ENCODE data around the gene TAOK2.

DNA sequence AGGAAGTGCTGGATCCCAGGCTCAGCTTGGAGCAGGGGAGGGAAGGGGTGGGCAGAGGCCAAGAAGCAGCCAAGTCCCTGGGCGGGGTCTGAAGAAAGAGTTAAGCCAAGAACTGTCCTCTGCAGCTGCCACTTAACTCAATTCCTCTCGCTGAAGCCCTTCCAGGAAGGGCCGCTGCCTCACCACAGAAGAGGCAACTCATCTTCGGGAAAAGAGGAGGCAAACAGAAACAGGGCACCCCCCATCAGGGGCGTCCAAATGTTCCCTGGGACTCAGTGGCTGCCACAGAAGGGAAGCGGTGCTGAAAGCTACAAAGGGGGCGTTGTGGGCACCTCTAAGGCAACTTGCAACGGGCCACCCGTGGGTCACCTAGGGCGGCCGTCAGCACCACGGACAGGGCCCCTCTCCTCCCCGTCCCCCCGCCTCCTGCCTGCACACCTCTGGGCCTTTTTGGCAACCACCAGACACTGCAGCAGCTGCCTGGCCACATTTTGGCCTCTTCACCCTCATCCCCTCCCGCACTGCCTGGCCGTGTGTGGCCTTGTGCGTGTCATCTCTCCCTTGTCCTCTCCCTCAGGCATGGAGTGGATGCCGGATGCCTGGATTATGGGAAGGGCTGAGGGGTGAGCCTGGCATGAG, 54.9 kb downstream of the TAOK2 start:
- TF ChIP-seq, protein P1, sequence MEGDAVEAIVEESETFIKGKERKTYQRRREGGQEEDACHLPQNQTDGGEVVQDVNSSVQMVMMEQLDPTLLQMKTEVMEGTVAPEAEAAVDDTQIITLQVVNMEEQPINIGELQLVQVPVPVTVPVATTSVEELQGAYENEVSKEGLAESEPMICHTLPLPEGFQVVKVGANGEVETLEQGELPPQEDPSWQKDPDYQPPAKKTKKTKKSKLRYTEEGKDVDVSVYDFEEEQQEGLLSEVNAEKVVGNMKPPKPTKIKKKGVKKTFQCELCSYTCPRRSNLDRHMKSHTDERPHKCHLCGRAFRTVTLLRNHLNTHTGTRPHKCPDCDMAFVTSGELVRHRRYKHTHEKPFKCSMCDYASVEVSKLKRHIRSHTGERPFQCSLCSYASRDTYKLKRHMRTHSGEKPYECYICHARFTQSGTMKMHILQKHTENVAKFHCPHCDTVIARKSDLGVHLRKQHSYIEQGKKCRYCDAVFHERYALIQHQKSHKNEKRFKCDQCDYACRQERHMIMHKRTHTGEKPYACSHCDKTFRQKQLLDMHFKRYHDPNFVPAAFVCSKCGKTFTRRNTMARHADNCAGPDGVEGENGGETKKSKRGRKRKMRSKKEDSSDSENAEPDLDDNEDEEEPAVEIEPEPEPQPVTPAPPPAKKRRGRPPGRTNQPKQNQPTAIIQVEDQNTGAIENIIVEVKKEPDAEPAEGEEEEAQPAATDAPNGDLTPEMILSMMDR (IDR thresholded peaks at IDR 0.05; ENCODE audit: poor library complexity): no peak
- no peak for TF ChIP-seq EZH2 (IDR thresholded peaks at IDR 0.05; ENCODE audit: borderline replicate concordance)
